KMS-11 (cell line): ENCODE measurements around the gene IKBKE.

Experiments used
- H2AFZ ChIP-seq: fragments of 200-600 bp; sonication (generic); 2 replicates; pipeline ENCODE4 v1.6.1; 2016; ENCODE audit warnings: antibody characterized with exemption, mixed run types, low read depth
- H3K27ac ChIP-seq: fragments of 200-600 bp; sonication (generic); 2 replicates; pipeline ENCODE4 v1.6.1; 2016; ENCODE audit warnings: mild to moderate bottlenecking, mixed run types
- H3K27me3 ChIP-seq: fragments of 200-600 bp; sonication (generic); 2 replicates; pipeline ENCODE4 v1.6.1; 2017; ENCODE audit warnings: mild to moderate bottlenecking, low read depth, mixed run types, moderate library complexity; ENCODE audit not compliant: insufficient read depth
- H3K36me3 ChIP-seq: fragments of 200-600 bp; sonication (generic); 2 replicates; pipeline ENCODE4 v1.6.1; 2017; ENCODE audit warnings: mild to moderate bottlenecking, mixed run types; ENCODE audit not compliant: insufficient read depth
- H3K4me1 ChIP-seq: fragments of 200-600 bp; sonication (generic); 2 replicates; pipeline ENCODE4 v1.6.1; 2016; ENCODE audit warnings: mild to moderate bottlenecking, low read depth, mixed run types; ENCODE audit not compliant: poor library complexity, severe bottlenecking
- H3K4me2 ChIP-seq: fragments of 200-600 bp; sonication (generic); 2 replicates; pipeline ENCODE4 v1.7.0; 2016; ENCODE audit warnings: mild to moderate bottlenecking, mixed run types
- H3K4me3 ChIP-seq: fragments of 200-600 bp; sonication (generic); IDR thresholded peaks from 2 replicates; pipeline ENCODE4 v1.6.1; 2017; ENCODE audit warnings: low read depth, low read length, mixed read lengths; ENCODE audit not compliant: insufficient read depth
- H3K79me2 ChIP-seq: fragments of 200-600 bp; sonication (generic); 2 replicates; pipeline ENCODE4 v1.6.1; 2016; ENCODE audit warnings: low read depth, mixed run types; ENCODE audit not compliant: insufficient read depth
- H3K9ac ChIP-seq: fragments of 200-600 bp; sonication (generic); 2 replicates; pipeline ENCODE4 v1.6.1; 2016; ENCODE audit warnings: mild to moderate bottlenecking, mixed run types
- H4K20me1 ChIP-seq: fragments of 200-600 bp; sonication (generic); 2 replicates; pipeline ENCODE4 v1.6.1; 2016; ENCODE audit warnings: mild to moderate bottlenecking, mixed run types; ENCODE audit not compliant: insufficient read depth
- TF ChIP-seq, protein P1 (sequence below): fragments of 200-600 bp; sonication (generic); conservative IDR thresholded peaks from 2 replicates; pipeline ENCODE4 v1.6.1; 2017; ENCODE audit warnings: low read depth, mild to moderate bottlenecking, antibody characterized with exemption, low read length, moderate library complexity, mixed read lengths

IKBKE gene

DNA sequence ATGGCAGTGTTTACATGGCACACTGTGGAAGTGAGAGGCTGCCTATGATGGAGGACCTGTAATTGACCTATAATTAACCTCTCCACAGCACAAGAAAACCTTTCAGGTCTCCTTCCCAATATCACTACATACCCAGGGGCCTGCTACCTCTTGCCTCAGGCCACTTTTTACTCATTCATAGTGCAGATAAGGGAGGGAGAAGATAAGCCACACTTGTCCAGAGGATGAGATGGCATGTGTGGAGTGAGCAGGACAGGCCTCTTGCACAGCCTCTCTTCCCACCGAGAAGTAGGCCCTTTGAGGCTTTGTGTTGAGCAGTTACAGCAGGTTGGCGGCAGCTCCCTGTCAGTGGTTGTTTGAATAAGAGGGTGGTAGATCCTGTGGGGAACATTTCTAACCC, 31.1 kb upstream of the IKBKE start:
- H3K79me2 ChIP-seq = no peaks in the 10 kb centered on the region
- TF ChIP-seq, protein P1, sequence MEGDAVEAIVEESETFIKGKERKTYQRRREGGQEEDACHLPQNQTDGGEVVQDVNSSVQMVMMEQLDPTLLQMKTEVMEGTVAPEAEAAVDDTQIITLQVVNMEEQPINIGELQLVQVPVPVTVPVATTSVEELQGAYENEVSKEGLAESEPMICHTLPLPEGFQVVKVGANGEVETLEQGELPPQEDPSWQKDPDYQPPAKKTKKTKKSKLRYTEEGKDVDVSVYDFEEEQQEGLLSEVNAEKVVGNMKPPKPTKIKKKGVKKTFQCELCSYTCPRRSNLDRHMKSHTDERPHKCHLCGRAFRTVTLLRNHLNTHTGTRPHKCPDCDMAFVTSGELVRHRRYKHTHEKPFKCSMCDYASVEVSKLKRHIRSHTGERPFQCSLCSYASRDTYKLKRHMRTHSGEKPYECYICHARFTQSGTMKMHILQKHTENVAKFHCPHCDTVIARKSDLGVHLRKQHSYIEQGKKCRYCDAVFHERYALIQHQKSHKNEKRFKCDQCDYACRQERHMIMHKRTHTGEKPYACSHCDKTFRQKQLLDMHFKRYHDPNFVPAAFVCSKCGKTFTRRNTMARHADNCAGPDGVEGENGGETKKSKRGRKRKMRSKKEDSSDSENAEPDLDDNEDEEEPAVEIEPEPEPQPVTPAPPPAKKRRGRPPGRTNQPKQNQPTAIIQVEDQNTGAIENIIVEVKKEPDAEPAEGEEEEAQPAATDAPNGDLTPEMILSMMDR = no peak
- H3K4me1 ChIP-seq = peaks cover 11% of the 10 kb centered on the region
- no peak overlapping the region for H3K9ac ChIP-seq
- H3K4me3 ChIP-seq = no peak overlapping the region
- H3K36me3 ChIP-seq = no peaks in the 10 kb centered on the region
- H2AFZ ChIP-seq = no peak overlapping the region
- H3K4me2 ChIP-seq = no peak overlapping the region
- H3K27ac ChIP-seq = no peak overlapping the region
- H3K27me3 ChIP-seq = no peaks in the 10 kb centered on the region
- H4K20me1 ChIP-seq = no peaks in the 10 kb centered on the region

GRCh38 chr1:206441336-206441967, 28.8 kb upstream of the IKBKE start:
- H3K4me2 ChIP-seq = no peak overlapping the region
- H4K20me1 ChIP-seq = no peaks in the 10 kb centered on the region
- no peak overlapping the region for H3K27ac ChIP-seq
- no peaks in the 10 kb centered on the region for H3K27me3 ChIP-seq
- H3K36me3 ChIP-seq = no peaks in the 10 kb centered on the region
- H3K79me2 ChIP-seq = no peaks in the 10 kb centered on the region
- no peak overlapping the region for H3K4me3 ChIP-seq
- H3K4me1 ChIP-seq = peaks cover 11% of the 10 kb centered on the region
- TF ChIP-seq, protein P1 = no peak
- no peak overlapping the region for H3K9ac ChIP-seq
- H2AFZ ChIP-seq = no peak overlapping the region

- no peaks in the 10 kb centered on the region for H3K27me3 ChIP-seq
- TF ChIP-seq, protein P1 = no peak
- H3K4me2 ChIP-seq = no peak overlapping the region
- no peak overlapping the region for H3K27ac ChIP-seq
- no peaks in the 10 kb centered on the region for H3K36me3 ChIP-seq
- H4K20me1 ChIP-seq = no peaks in the 10 kb centered on the region
- H3K4me1 ChIP-seq = peaks cover 11% of the 10 kb centered on the region
- no peaks in the 10 kb centered on the region for H3K79me2 ChIP-seq
- H2AFZ ChIP-seq = no peak overlapping the region
- H3K9ac ChIP-seq = no peak overlapping the region
- H3K4me3 ChIP-seq = no peak overlapping the region
Measured at GRCh38 chr1:206442101-206442500, 28.2 kb upstream of the IKBKE start.

DNA sequence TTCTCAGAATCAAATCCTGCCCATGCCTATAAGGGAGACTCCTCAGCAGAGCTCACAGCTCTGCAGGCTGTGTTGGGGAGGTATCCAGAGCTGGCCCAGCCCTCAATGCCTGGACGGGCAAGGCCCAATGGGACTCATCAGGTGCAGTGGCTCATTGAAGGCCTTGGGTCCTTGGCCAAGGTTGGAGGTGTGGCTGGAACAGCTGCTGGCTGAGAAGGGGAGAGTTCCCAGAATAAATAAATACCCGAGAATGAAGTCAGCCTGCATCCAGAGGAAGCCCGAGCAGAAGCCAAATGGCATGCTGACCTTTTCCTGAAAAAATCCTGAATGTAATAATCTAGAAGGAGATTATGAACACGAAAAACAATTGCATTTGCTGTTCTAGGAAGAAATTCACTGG, 25.2 kb upstream of the IKBKE start:
- no peaks in the 10 kb centered on the region for H3K27me3 ChIP-seq
- H3K79me2 ChIP-seq = no peaks in the 10 kb centered on the region
- TF ChIP-seq, protein P1 = no peak
- peaks cover 11% of the 10 kb centered on the region for H3K4me1 ChIP-seq
- no peak overlapping the region for H3K9ac ChIP-seq
- H3K36me3 ChIP-seq = no peaks in the 10 kb centered on the region
- H3K4me3 ChIP-seq = no peak overlapping the region
- H3K27ac ChIP-seq = no peak overlapping the region
- H3K4me2 ChIP-seq = no peak overlapping the region
- no peak overlapping the region for H2AFZ ChIP-seq
- H4K20me1 ChIP-seq = no peaks in the 10 kb centered on the region
